ENCODE results near the gene ANO6.

ANO6 gene

DNA sequence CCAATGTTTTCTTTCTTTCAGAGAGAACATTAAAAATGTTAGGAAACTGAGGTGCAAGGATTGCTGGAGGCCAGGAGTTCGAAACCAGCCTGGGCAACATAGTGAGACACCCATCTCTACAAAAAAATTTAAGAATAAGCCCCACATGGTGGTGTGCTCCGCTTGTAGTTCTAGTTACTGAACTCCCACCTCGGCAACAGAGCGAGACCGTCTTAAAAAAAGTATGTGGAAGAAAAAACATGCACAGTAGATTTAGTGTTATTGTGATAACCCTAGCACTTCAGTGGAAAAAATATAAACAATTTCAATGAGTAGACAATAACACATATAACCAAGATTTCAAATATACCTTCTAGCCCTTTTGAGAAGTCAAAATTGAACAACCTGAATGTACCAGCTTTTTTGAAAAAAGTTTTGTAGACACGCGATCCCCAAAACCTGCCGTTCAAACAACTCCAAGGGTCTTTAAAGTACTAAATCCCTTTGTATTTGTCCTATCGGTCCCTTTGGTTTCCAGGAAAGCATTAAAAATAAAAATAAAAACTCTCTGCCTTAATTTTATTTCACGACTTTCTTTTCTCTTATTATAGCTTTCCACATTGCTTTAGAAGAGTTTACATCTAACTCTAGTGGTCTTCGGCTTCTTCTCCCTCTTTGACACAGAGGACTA lies 1.0 kb upstream of the ANO6 start:
- no peaks in the 10 kb centered on the region for H3K36me3 ChIP-seq (ENCODE audit: control insufficient read depth, insufficient read depth, low read length, severe bottlenecking)
- no peaks in the 10 kb centered on the region for H3K9me3 ChIP-seq (ENCODE audit: control insufficient read depth, low read length)
- DNase-seq (ENCODE audit: low read depth) = peak; percentile 61
- no peaks in the 10 kb centered on the region for H3K27me3 ChIP-seq (replicated peaks; ENCODE audit: control insufficient read depth, insufficient read depth, low read length)
- H3K4me3 ChIP-seq (ENCODE audit: low read length) = peak overlapping the region; percentile 85
- peaks cover 21% of the 10 kb centered on the region for H3K4me1 ChIP-seq (ENCODE audit: control insufficient read depth, insufficient read depth, low read length)
- peak overlapping the region; percentile 98 for H3K9ac ChIP-seq (ENCODE audit: low read length)

GRCh38 chr12:45216230-45216982 lies 511 bp downstream of the ANO6 start:
- Histone ChIP-seq H3K4me1 (ENCODE audit: control insufficient read depth, insufficient read depth, low read length) (peaks cover 35% of the 10 kb centered on the region), H3K9ac (ENCODE audit: low read length) (peak overlapping the region; percentile 98), H3K36me3 (ENCODE audit: control insufficient read depth, insufficient read depth, low read length, severe bottlenecking) (no peaks in the 10 kb centered on the region), H3K4me3 (ENCODE audit: low read length) (peak overlapping the region; percentile 85), H3K27me3 (replicated peaks; ENCODE audit: control insufficient read depth, insufficient read depth, low read length) (no peaks in the 10 kb centered on the region), H3K9me3 (ENCODE audit: control insufficient read depth, low read length) (no peaks in the 10 kb centered on the region)
- DNase-seq (ENCODE audit: low read depth) = peak; percentile 79

DNA sequence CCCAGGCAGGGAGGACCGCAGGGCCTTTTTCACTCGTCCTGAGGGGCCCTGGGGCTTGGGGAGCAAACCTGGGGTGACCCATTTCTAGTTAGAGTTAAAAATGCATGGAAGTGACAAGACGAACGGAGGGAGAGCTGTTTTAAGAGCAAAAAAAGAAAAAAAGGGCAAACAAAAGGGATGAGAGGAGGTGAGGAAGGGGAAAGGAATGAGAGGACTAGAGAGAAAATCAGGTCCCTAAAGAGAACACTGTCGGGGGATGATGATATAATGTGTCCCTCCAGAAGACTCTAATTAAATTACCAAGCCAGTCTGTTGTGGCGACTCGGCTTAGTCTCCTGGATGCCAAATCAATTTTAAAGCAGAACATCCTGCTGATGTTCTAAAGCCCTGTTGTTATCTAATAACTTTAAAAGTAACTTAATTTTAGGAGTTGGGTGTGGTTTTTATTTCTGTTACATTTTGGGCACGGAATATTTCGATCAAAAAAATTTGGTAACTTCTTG lies 1.1 kb downstream of the ANO6 start:
- no peaks in the 10 kb centered on the region for H3K36me3 ChIP-seq (ENCODE audit: control insufficient read depth, insufficient read depth, low read length, severe bottlenecking)

GRCh38 chr12:45217846-45218245 lies 2.0 kb downstream of the ANO6 start:
- Histone ChIP-seq H3K36me3 (ENCODE audit: control insufficient read depth, insufficient read depth, low read length, severe bottlenecking) (peaks cover 2% of the 10 kb centered on the region), H3K27me3 (replicated peaks; ENCODE audit: control insufficient read depth, insufficient read depth, low read length) (no peaks in the 10 kb centered on the region), H3K9me3 (ENCODE audit: control insufficient read depth, low read length) (no peaks in the 10 kb centered on the region), H3K4me1 (ENCODE audit: control insufficient read depth, insufficient read depth, low read length) (peaks cover 35% of the 10 kb centered on the region), H3K4me3 (ENCODE audit: low read length) (peak overlapping the region; percentile 85), H3K9ac (ENCODE audit: low read length) (peak overlapping the region; percentile 98)
- DNase-seq (ENCODE audit: low read depth) = peak; percentile 29

More for the DNA sequence above, 1.1 kb downstream of the ANO6 start:
- Histone ChIP-seq H3K27me3 (replicated peaks; ENCODE audit: control insufficient read depth, insufficient read depth, low read length) (no peaks in the 10 kb centered on the region), H3K9ac (ENCODE audit: low read length) (peak overlapping the region; percentile 98), H3K4me1 (ENCODE audit: control insufficient read depth, insufficient read depth, low read length) (peaks cover 35% of the 10 kb centered on the region), H3K4me3 (ENCODE audit: low read length) (peak overlapping the region; percentile 85), H3K9me3 (ENCODE audit: control insufficient read depth, low read length) (no peaks in the 10 kb centered on the region)
- DNase-seq (ENCODE audit: low read depth) = peak; percentile 43

- no peaks in the 10 kb centered on the region for H3K27me3 ChIP-seq (replicated peaks; ENCODE audit: control insufficient read depth, insufficient read depth, low read length)
- peaks cover 35% of the 10 kb centered on the region for H3K4me1 ChIP-seq (ENCODE audit: control insufficient read depth, insufficient read depth, low read length)
- peaks cover 11% of the 10 kb centered on the region for H3K36me3 ChIP-seq (ENCODE audit: control insufficient read depth, insufficient read depth, low read length, severe bottlenecking)
- H3K4me3 ChIP-seq (ENCODE audit: low read length) = peak overlapping the region; percentile 85
- H3K9ac ChIP-seq (ENCODE audit: low read length) = peak overlapping the region; percentile 98
- DNase-seq (ENCODE audit: low read depth) = peak; percentile 16
- no peaks in the 10 kb centered on the region for H3K9me3 ChIP-seq (ENCODE audit: control insufficient read depth, low read length)
These were observed 3.7 kb downstream of the ANO6 start for GRCh38 chr12:45219621-45220020.

GRCh38 chr12:45220363-45220931 lies 4.6 kb downstream of the ANO6 start:
- Histone ChIP-seq H3K4me1 (ENCODE audit: control insufficient read depth, insufficient read depth, low read length) (peaks cover 35% of the 10 kb centered on the region), H3K27me3 (replicated peaks; ENCODE audit: control insufficient read depth, insufficient read depth, low read length) (no peaks in the 10 kb centered on the region), H3K4me3 (ENCODE audit: low read length) (no peak overlapping the region), H3K9me3 (ENCODE audit: control insufficient read depth, low read length) (no peaks in the 10 kb centered on the region), H3K36me3 (ENCODE audit: control insufficient read depth, insufficient read depth, low read length, severe bottlenecking) (peaks cover 11% of the 10 kb centered on the region), H3K9ac (ENCODE audit: low read length) (no peak overlapping the region)
- DNase-seq (ENCODE audit: low read depth) = peak; percentile 19

DNA sequence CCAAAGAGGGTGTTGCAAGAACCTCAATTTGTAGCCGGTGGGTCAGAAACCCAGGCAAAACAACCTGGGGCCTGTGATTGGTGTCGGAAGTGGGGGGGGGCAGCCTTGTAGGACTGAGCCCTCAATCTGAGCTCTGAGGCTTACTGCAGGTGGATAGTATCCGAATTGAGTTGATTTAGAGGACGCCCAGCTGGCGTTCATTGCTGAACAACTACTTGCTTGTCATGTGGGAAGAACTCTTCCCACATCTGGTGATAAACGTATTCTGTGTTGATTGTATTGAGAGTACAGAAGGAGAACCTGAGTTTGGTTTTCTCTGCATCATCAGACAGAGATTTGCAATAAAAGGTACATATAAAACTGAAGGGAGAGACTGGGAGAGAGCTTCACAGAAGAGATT lies 5.1 kb downstream of the ANO6 start:
- Histone ChIP-seq H3K36me3 (ENCODE audit: control insufficient read depth, insufficient read depth, low read length, severe bottlenecking) (peaks cover 11% of the 10 kb centered on the region), H3K4me1 (ENCODE audit: control insufficient read depth, insufficient read depth, low read length) (peaks cover 35% of the 10 kb centered on the region), H3K9me3 (ENCODE audit: control insufficient read depth, low read length) (no peaks in the 10 kb centered on the region), H3K27me3 (replicated peaks; ENCODE audit: control insufficient read depth, insufficient read depth, low read length) (no peaks in the 10 kb centered on the region), H3K9ac (ENCODE audit: low read length) (no peak overlapping the region), H3K4me3 (ENCODE audit: low read length) (no peak overlapping the region)
- DNase-seq (ENCODE audit: low read depth) = no peak

DNA sequence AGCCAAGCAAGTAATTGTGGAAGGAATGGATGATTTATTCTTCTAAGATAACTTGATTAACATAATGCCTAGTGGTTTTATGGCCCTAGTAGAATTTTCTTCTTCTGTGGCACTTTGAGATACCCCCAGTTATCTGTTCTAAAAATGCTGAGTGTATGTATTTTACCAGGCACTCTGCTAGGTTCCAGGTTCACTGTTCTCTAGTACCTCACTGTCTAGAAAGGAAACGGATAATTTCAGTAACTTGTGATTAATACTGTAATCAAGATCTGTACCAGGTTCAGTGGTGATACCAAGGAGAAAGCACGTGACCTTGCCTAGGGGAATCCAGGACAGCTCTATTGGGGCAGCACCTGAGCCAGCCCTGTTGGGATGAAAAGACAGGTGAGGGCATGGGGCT lies 8.0 kb downstream of the ANO6 start:
- Histone ChIP-seq H3K9ac (ENCODE audit: low read length) (no peak overlapping the region), H3K36me3 (ENCODE audit: control insufficient read depth, insufficient read depth, low read length, severe bottlenecking) (peaks cover 21% of the 10 kb centered on the region), H3K4me3 (ENCODE audit: low read length) (no peak overlapping the region), H3K9me3 (ENCODE audit: control insufficient read depth, low read length) (no peaks in the 10 kb centered on the region), H3K27me3 (replicated peaks; ENCODE audit: control insufficient read depth, insufficient read depth, low read length) (no peaks in the 10 kb centered on the region), H3K4me1 (ENCODE audit: control insufficient read depth, insufficient read depth, low read length) (peaks cover 24% of the 10 kb centered on the region)
- no peak for DNase-seq (ENCODE audit: low read depth)

DNA sequence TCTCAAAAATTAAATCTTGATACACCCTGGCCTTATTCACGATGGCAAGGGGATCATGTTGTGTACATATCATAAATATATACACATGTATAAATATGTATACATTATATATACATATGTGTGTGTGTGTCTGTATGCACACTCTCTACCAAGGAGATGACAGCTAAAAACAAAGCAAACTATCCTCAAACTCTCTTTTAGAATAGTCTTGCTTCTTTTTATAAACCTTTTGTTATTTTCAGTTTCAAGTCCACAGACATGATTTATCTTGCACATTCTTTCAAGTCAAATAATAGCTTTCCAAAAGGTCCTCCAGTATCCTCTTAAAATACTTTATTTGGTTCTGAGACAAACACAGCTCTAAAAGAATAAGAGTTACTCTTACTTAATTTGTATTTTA lies 8.4 kb downstream of the ANO6 start:
- Histone ChIP-seq H3K27me3 (replicated peaks; ENCODE audit: control insufficient read depth, insufficient read depth, low read length) (no peaks in the 10 kb centered on the region), H3K9ac (ENCODE audit: low read length) (no peak overlapping the region), H3K4me1 (ENCODE audit: control insufficient read depth, insufficient read depth, low read length) (peaks cover 20% of the 10 kb centered on the region), H3K9me3 (ENCODE audit: control insufficient read depth, low read length) (no peaks in the 10 kb centered on the region), H3K36me3 (ENCODE audit: control insufficient read depth, insufficient read depth, low read length, severe bottlenecking) (peaks cover 24% of the 10 kb centered on the region), H3K4me3 (ENCODE audit: low read length) (no peak overlapping the region)
- DNase-seq (ENCODE audit: low read depth) = no peak

DNA sequence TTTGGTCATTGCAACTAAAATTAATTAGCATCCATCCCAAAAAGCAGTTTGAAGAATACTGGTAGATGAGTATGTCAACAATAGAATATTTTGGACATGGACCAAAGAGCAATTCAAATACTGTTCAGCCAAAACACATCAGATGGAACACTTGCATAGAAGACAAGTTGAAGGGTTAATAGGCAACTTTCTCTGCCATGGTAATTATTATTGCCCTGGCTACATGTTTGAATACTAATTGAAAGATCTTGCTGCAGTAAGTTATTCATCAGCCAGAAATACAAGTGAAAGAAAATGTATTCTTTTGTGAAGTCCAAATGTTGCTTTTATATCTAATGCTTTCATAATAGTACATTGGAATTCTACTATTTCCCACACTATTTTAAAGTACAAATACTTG lies 10.1 kb downstream of the ANO6 start:
- Histone ChIP-seq H3K9me3 (ENCODE audit: control insufficient read depth, low read length) (no peaks in the 10 kb centered on the region), H3K9ac (ENCODE audit: low read length) (no peak overlapping the region), H3K27me3 (replicated peaks; ENCODE audit: control insufficient read depth, insufficient read depth, low read length) (no peaks in the 10 kb centered on the region), H3K4me1 (ENCODE audit: control insufficient read depth, insufficient read depth, low read length) (peaks cover 6% of the 10 kb centered on the region), H3K36me3 (ENCODE audit: control insufficient read depth, insufficient read depth, low read length, severe bottlenecking) (peaks cover 24% of the 10 kb centered on the region), H3K4me3 (ENCODE audit: low read length) (no peak overlapping the region)
- no peak for DNase-seq (ENCODE audit: low read depth)

GRCh38 chr12:45227316-45228067 lies 11.6 kb downstream of the ANO6 start:
- DNase-seq (ENCODE audit: low read depth) = no peak
- peaks cover 17% of the 10 kb centered on the region for H3K4me1 ChIP-seq (ENCODE audit: control insufficient read depth, insufficient read depth, low read length)
- no peak overlapping the region for H3K4me3 ChIP-seq (ENCODE audit: low read length)
- peaks cover 24% of the 10 kb centered on the region for H3K36me3 ChIP-seq (ENCODE audit: control insufficient read depth, insufficient read depth, low read length, severe bottlenecking)
- no peaks in the 10 kb centered on the region for H3K9me3 ChIP-seq (ENCODE audit: control insufficient read depth, low read length)
- H3K27me3 ChIP-seq (replicated peaks; ENCODE audit: control insufficient read depth, insufficient read depth, low read length) = no peaks in the 10 kb centered on the region
- H3K9ac ChIP-seq (ENCODE audit: low read length) = no peak overlapping the region
